Mesendoderm (in vitro differentiated cells): ENCODE measurements around the gene CDYL.

Experiments
- DNase-seq: peaks from one replicate; pipeline ENCODE4 v3.0.0; 2013
- H2AK5ac ChIP-seq: 2 replicates; pipeline ENCODE4 v1.6.1; 2013; ENCODE audit warnings: low read length, inconsistent platforms
- H2BK120ac ChIP-seq: 2 replicates; pipeline ENCODE4 v1.6.1; 2013; ENCODE audit warnings: low read depth, mild to moderate bottlenecking, low read length, moderate library complexity, mixed read lengths
- H2BK15ac ChIP-seq: replicated peaks from 2 replicates; pipeline ENCODE4 v1.6.1; 2013; ENCODE audit warnings: low read depth, mild to moderate bottlenecking, moderate library complexity
- H2BK5ac ChIP-seq: 2 replicates; pipeline ENCODE4 v1.6.1; 2013; ENCODE audit warnings: low read length, inconsistent platforms
- H3K18ac ChIP-seq: 2 replicates; pipeline ENCODE4 v1.6.1; 2013; ENCODE audit warnings: mild to moderate bottlenecking, low read length, mixed read lengths
- H3K23ac ChIP-seq: one replicate; pipeline ENCODE4 v1.6.1; 2013; ENCODE audit warnings: low read length
- H3K27ac ChIP-seq: 2 replicates; pipeline ENCODE4 v1.5.1; 2013; ENCODE audit warnings: low read depth, mild to moderate bottlenecking, inconsistent platforms, low read length, moderate library complexity
- H3K27me3 ChIP-seq: 2 replicates; pipeline ENCODE4 v1.6.1; 2013; ENCODE audit warnings: low read length, control low read depth, mild to moderate bottlenecking, inconsistent platforms; ENCODE audit not compliant: insufficient read depth, poor library complexity
- H3K36me3 ChIP-seq: 2 replicates; pipeline ENCODE4 v1.6.1; 2013; ENCODE audit warnings: low read length, inconsistent platforms; ENCODE audit not compliant: control insufficient read depth, insufficient read depth
- H3K4ac ChIP-seq: one replicate; pipeline ENCODE4 v1.6.1; 2013; ENCODE audit warnings: low read depth, mild to moderate bottlenecking, low read length, moderate library complexity
- H3K4me1 ChIP-seq: 2 replicates; pipeline ENCODE4 v1.6.1; 2013; ENCODE audit warnings: low read depth, low read length, inconsistent platforms; ENCODE audit not compliant: control insufficient read depth
- H3K4me2 ChIP-seq: 2 replicates; pipeline ENCODE4 v1.6.1; 2013; ENCODE audit warnings: low read length
- H3K4me3 ChIP-seq: 2 replicates; pipeline ENCODE4 v1.5.1; 2013; ENCODE audit warnings: mild to moderate bottlenecking, low read length
- H3K56ac ChIP-seq: one replicate; pipeline ENCODE4 v1.6.1; 2013; ENCODE audit warnings: low read length
- H3K79me1 ChIP-seq: 2 replicates; pipeline ENCODE4 v1.6.1; 2013; ENCODE audit warnings: low read length, inconsistent platforms
- H3K79me2 ChIP-seq: 2 replicates; pipeline ENCODE4 v1.6.1; 2013; ENCODE audit warnings: mild to moderate bottlenecking, low read length; ENCODE audit not compliant: control insufficient read depth, insufficient read depth
- H3K9ac ChIP-seq: 2 replicates; pipeline ENCODE4 v1.6.1; 2013; ENCODE audit warnings: low read length, inconsistent platforms
- H4K5ac ChIP-seq: one replicate; pipeline ENCODE4 v1.6.1; 2013; ENCODE audit warnings: low read length
- H4K8ac ChIP-seq: one replicate; pipeline ENCODE4 v1.6.1; 2013; ENCODE audit warnings: low read depth, mild to moderate bottlenecking, control low read depth, low read length, moderate library complexity
- WGBS: extraction: QIAGEN DNeasy Blood & Tissue Kit; methylation state at CpG from one replicate; pipeline ENCODE4 v1.1.7; 2013; ENCODE audit warnings: low lambda C conversion rate, missing lambda C conversion rate; ENCODE audit not compliant: insufficient coverage; ENCODE audit errors: extremely low coverage; 5-methylcytosine and 5-hydroxymethylcytosine counted together

CDYL gene

DNA sequence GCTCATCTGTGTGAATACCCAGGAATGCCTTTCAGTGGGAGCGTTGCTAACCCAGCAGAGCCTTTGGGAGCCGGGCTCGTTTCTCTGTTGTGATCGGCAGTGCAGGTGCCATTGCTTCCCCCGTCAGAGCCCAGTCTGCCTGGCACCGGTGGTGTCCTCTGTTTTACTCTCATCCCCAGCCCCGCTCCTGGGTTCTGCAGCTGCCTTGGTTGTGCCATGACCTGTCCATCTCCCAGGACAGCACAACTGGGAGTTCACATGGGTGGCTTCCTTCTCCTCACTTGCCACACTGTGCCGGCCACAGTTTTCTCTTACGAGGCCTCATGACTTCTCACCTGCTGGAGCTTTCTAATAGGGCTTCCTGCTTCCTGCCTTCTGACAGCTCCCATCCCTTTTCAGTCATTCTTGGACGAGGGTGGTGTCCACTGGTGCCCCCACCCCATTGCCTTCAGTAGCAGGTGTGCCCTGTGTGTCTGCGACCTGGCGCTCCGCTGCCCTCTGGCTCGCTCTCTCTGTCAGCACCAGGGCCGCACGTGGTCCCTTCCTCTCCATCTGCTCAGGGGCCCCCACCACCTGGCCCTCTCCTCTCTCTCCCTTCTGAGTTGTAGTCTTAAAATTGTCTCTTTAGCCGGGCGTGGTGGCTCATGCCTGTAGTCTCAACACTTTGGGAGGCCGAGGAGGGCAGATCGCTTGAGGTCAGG lies 116.7 kb downstream of the CDYL start:
- H3K36me3 ChIP-seq = no peaks in the 10 kb centered on the region
- no peak overlapping the region for H4K5ac ChIP-seq
- H2BK5ac ChIP-seq = no peak overlapping the region
- H3K79me1 ChIP-seq = peaks cover 12% of the 10 kb centered on the region
- no peak overlapping the region for H3K4me3 ChIP-seq
- no peaks in the 10 kb centered on the region for H3K4me1 ChIP-seq
- no peak overlapping the region for H3K4me2 ChIP-seq
- DNase-seq = no peak
- H3K9ac ChIP-seq = no peak overlapping the region
- WGBS = no CpG with 5 or more reads among the region's 20 CpGs
- no peaks in the 10 kb centered on the region for H3K27me3 ChIP-seq
- H3K56ac ChIP-seq = no peak overlapping the region
- H3K27ac ChIP-seq = no peak overlapping the region
- no peak overlapping the region for H3K4ac ChIP-seq
- H3K23ac ChIP-seq = no peak overlapping the region
- H2BK120ac ChIP-seq = no peak overlapping the region
- peaks cover 20% of the 10 kb centered on the region for H3K79me2 ChIP-seq
- H3K18ac ChIP-seq = no peak overlapping the region
- no peak overlapping the region for H2AK5ac ChIP-seq
- no peak overlapping the region for H4K8ac ChIP-seq
- H2BK15ac ChIP-seq = no peak overlapping the region

DNA sequence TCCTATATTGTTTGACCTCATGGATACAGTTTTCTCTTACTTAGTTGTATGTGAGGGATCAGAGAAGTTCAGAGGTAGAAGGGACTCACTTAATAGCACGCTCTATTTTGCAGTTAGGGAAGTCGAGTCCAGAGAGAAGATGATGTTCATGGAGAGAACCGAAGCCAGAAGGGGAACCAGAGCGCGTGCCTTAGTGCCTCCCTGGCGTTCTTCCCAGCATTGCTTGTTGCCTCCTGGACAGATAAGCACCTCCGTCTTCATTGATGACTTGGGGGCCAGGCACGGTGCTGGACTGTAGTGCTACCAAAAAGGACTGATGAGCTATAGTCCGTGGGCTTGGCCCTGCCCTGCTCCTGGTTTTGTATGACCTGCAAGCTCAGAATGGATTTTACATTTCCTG lies 117.8 kb downstream of the CDYL start:
- H2AK5ac ChIP-seq = no peak overlapping the region
- H3K4ac ChIP-seq = no peak overlapping the region
- no peak overlapping the region for H2BK120ac ChIP-seq
- no peak overlapping the region for H2BK5ac ChIP-seq
- H3K56ac ChIP-seq = no peak overlapping the region
- H3K18ac ChIP-seq = no peak overlapping the region
- H4K8ac ChIP-seq = no peak overlapping the region
- H3K4me1 ChIP-seq = no peaks in the 10 kb centered on the region
- H3K79me2 ChIP-seq = peaks cover 15% of the 10 kb centered on the region
- H3K36me3 ChIP-seq = no peaks in the 10 kb centered on the region
- no CpG with 5 or more reads among the region's 9 CpGs for WGBS
- H3K9ac ChIP-seq = no peak overlapping the region
- no peak overlapping the region for H3K4me3 ChIP-seq
- H3K27ac ChIP-seq = no peak overlapping the region
- H2BK15ac ChIP-seq = no peak overlapping the region
- H3K4me2 ChIP-seq = no peak overlapping the region
- H3K27me3 ChIP-seq = no peaks in the 10 kb centered on the region
- H3K79me1 ChIP-seq = peaks cover 11% of the 10 kb centered on the region
- no peak overlapping the region for H4K5ac ChIP-seq
- H3K23ac ChIP-seq = no peak overlapping the region
- DNase-seq = no peak

DNA sequence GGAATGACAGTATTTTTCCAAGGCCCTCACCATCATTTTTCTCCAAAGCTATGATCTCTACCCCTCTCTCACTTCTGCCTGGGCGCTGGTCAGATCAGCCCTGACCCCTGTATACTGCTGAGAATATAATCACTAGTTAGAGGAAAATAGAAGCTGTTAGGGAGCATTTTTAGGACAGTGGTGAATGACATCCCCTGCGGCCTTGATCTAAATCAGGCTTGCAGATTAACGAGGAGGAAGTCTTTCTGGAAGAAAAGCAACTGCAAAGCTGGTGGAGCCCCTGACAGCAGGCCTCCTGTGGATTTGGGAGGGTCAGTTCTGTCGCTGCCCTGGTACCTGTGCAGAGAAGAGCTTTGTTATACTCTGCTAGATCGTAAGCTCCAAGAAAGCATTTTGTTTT lies 119.8 kb downstream of the CDYL start:
- Histone ChIP-seq H3K79me2 (peaks cover 5% of the 10 kb centered on the region), H3K23ac (no peak overlapping the region), H3K27ac (no peak overlapping the region), H2BK15ac (no peak overlapping the region), H3K18ac (no peak overlapping the region), H3K4me1 (no peaks in the 10 kb centered on the region), H4K8ac (no peak overlapping the region), H3K4ac (no peak overlapping the region), H3K36me3 (no peaks in the 10 kb centered on the region), H2AK5ac (no peak overlapping the region), H3K56ac (no peak overlapping the region), H3K4me2 (no peak overlapping the region), H3K79me1 (peaks cover 4% of the 10 kb centered on the region), H2BK5ac (no peak overlapping the region), H4K5ac (no peak overlapping the region), H3K9ac (no peak overlapping the region), H2BK120ac (no peak overlapping the region), H3K27me3 (no peaks in the 10 kb centered on the region), H3K4me3 (no peak overlapping the region)
- DNase-seq = no peak
- no CpG with 5 or more reads among the region's 5 CpGs for WGBS

DNA sequence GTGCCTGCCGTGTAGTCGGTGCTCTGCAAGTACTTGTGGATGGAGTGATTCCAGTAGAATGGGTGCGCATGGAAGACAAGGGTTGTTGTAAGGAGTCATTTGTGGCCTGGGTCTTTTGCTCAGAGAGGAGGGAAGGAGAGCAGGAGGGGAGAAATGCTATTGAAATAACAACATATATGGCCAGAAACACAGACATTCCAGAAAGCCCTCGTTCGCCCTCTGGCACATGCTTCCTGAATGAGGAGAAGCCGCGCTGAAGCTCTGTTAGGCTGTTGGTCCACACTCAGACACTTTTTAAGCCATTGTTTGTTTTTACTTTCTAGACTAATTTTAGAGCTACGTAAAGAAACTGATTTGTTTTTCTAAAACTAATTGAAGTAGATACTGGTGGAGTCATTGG lies 120.2 kb downstream of the CDYL start:
- no peak overlapping the region for H3K27ac ChIP-seq
- no peak overlapping the region for H2AK5ac ChIP-seq
- no CpG with 5 or more reads among the region's 8 CpGs for WGBS

DNA sequence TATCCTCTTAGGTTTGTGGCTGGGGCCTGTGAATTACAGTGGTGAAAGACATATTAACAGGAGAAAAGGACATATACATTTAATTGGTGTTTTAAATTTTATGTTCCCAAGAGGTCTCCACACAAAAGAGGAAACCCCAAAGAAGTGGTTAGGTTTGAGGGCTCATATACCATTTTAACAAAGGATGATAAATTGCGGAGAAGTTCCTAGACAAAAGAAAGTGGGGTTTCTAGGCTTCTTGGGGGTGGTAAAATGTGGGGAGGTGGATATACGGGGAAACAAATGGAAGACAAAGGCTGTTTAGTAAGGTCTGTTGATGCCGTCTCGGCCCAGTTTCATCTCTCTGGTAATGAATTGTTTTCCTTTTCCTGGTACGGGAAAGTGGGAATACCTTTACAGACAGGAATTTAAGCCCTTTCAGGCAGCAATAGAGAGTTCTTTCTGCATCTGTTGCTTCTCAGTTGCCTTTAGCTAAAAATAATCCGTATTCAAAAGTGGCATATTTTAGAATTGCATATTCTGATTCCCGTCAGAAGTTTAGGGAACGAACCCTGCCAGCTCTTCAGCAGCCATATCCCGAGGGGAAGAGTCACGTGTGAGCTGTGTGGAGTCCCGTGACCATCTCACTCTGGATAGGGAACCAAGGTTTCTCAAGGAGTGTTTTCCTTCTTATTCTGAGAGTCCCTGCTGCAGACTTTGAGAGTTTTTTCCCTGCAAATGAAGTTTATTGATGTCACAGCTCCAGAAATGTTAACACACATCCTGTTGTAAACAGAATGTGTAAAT lies 123.2 kb downstream of the CDYL start:
- no peak overlapping the region for H2BK120ac ChIP-seq
- no peak overlapping the region for H3K27ac ChIP-seq
- no peak overlapping the region for H3K4me3 ChIP-seq
- H3K18ac ChIP-seq = no peak overlapping the region
- no peak overlapping the region for H3K23ac ChIP-seq
- no peak for DNase-seq
- H3K27me3 ChIP-seq = no peaks in the 10 kb centered on the region
- H2AK5ac ChIP-seq = no peak overlapping the region
- no peaks in the 10 kb centered on the region for H3K36me3 ChIP-seq
- no peak overlapping the region for H4K8ac ChIP-seq
- H3K79me1 ChIP-seq = peaks cover 8% of the 10 kb centered on the region
- H4K5ac ChIP-seq = no peak overlapping the region
- no peaks in the 10 kb centered on the region for H3K4me1 ChIP-seq
- H3K4ac ChIP-seq = no peak overlapping the region
- no peak overlapping the region for H3K56ac ChIP-seq
- no peak overlapping the region for H2BK5ac ChIP-seq
- peaks cover 12% of the 10 kb centered on the region for H3K79me2 ChIP-seq
- H2BK15ac ChIP-seq = no peak overlapping the region
- no peak overlapping the region for H3K9ac ChIP-seq
- WGBS = no CpG with 5 or more reads among the region's 11 CpGs
- no peak overlapping the region for H3K4me2 ChIP-seq

More for the DNA sequence above, 120.2 kb downstream of the CDYL start:
- H2BK15ac ChIP-seq = no peak overlapping the region
- H2BK120ac ChIP-seq = no peak overlapping the region
- H3K79me2 ChIP-seq = peaks cover 8% of the 10 kb centered on the region
- DNase-seq = no peak
- no peak overlapping the region for H3K23ac ChIP-seq
- H4K5ac ChIP-seq = no peak overlapping the region
- no peak overlapping the region for H3K9ac ChIP-seq
- H3K36me3 ChIP-seq = no peaks in the 10 kb centered on the region
- no peak overlapping the region for H3K18ac ChIP-seq
- no peak overlapping the region for H3K56ac ChIP-seq
- H4K8ac ChIP-seq = no peak overlapping the region
- no peaks in the 10 kb centered on the region for H3K4me1 ChIP-seq
- H3K4me3 ChIP-seq = no peak overlapping the region
- no peak overlapping the region for H2BK5ac ChIP-seq
- H3K79me1 ChIP-seq = peaks cover 7% of the 10 kb centered on the region
- H3K27me3 ChIP-seq = no peaks in the 10 kb centered on the region
- H3K4ac ChIP-seq = no peak overlapping the region
- H3K4me2 ChIP-seq = no peak overlapping the region
